MM.1S (cell line): ENCODE results near the gene NRG2.

ENCODE experiments used
- DNase-seq: peaks from one replicate; pipeline ENCODE4 v3.0.0-alpha.2; 2015
- H2AFZ ChIP-seq: fragments of 300-600 bp; sonication (generic); 2 replicates; pipeline ENCODE4 v1.6.0; 2016; ENCODE audit warnings: antibody characterized with exemption, low read length
- H3F3A ChIP-seq: fragments of 300-600 bp; sonication (generic); 2 replicates; pipeline ENCODE4 v1.6.1; 2016; ENCODE audit warnings: mild to moderate bottlenecking, antibody characterized with exemption, low read length, moderate library complexity, mixed read lengths; ENCODE audit not compliant: insufficient read depth
- H3K27ac ChIP-seq: fragments of 300-600 bp; sonication (generic); 2 replicates; pipeline ENCODE4 v1.5.1; 2016; ENCODE audit warnings: mild to moderate bottlenecking, low read length
- H3K27me3 ChIP-seq: fragments of 300-600 bp; sonication (generic); replicated peaks from 2 replicates; pipeline ENCODE4 v1.6.0; 2016; ENCODE audit warnings: low read length; ENCODE audit not compliant: insufficient read depth
- H3K36me3 ChIP-seq: fragments of 300-600 bp; sonication (generic); replicated peaks from 2 replicates; pipeline ENCODE4 v1.6.1; 2016; ENCODE audit warnings: mild to moderate bottlenecking, low read length, mixed read lengths; ENCODE audit not compliant: insufficient read depth
- H3K4me1 ChIP-seq: fragments of 300-600 bp; sonication (generic); 2 replicates; pipeline ENCODE4 v1.6.1; 2016; ENCODE audit warnings: low read length, mixed read lengths
- H3K4me2 ChIP-seq: fragments of 300-600 bp; sonication (generic); 2 replicates; pipeline ENCODE4 v1.6.0; 2016; ENCODE audit warnings: low read depth, low read length
- H3K4me3 ChIP-seq: fragments of 300-600 bp; sonication (generic); 2 replicates; pipeline ENCODE4 v1.5.1; 2016; ENCODE audit warnings: low read length, mixed read lengths
- H3K79me2 ChIP-seq: fragments of 300-600 bp; sonication (generic); 2 replicates; pipeline ENCODE4 v1.6.1; 2016; ENCODE audit warnings: mixed run types, low read length, mixed read lengths
- H3K9ac ChIP-seq: fragments of 300-600 bp; sonication (generic); 2 replicates; pipeline ENCODE4 v1.6.1; 2016; ENCODE audit warnings: low read length, mixed read lengths
- H3K9me2 ChIP-seq: fragments of 300-600 bp; sonication (generic); replicated peaks from 2 replicates; pipeline ENCODE4 v1.6.1; 2016; ENCODE audit warnings: mild to moderate bottlenecking, low read length, mixed read lengths; ENCODE audit not compliant: insufficient read depth
- H3K9me3 ChIP-seq: fragments of 300-600 bp; sonication (generic); replicated peaks from 2 replicates; pipeline ENCODE4 v1.6.1; 2016; ENCODE audit warnings: mild to moderate bottlenecking, low read length, mixed read lengths; ENCODE audit not compliant: insufficient read depth
- H4K20me1 ChIP-seq: fragments of 300-600 bp; sonication (generic); 2 replicates; pipeline ENCODE4 v1.6.1; 2016; ENCODE audit warnings: mild to moderate bottlenecking, low read length, moderate library complexity, mixed read lengths; ENCODE audit not compliant: insufficient read depth
- EZH2 ChIP-seq: fragments of 300-600 bp; sonication (generic); optimal IDR thresholded peaks from 2 replicates; pipeline ENCODE3; 2017; ENCODE audit warnings: low read depth, mild to moderate bottlenecking, antibody characterized with exemption, low read length, mixed read lengths
- EZH2phosphoT487 ChIP-seq: fragments of 300-600 bp; sonication (generic); IDR thresholded peaks from 2 replicates; pipeline ENCODE4 v1.6.1; 2018; ENCODE audit warnings: antibody characterized with exemption, low read length
- TF ChIP-seq, protein P1 (sequence below): fragments of 300-600 bp; sonication (generic); IDR thresholded peaks from 2 replicates; pipeline ENCODE4 v1.5.1; 2016; ENCODE audit warnings: antibody characterized with exemption, low read length, mixed read lengths

NRG2 gene

DNA sequence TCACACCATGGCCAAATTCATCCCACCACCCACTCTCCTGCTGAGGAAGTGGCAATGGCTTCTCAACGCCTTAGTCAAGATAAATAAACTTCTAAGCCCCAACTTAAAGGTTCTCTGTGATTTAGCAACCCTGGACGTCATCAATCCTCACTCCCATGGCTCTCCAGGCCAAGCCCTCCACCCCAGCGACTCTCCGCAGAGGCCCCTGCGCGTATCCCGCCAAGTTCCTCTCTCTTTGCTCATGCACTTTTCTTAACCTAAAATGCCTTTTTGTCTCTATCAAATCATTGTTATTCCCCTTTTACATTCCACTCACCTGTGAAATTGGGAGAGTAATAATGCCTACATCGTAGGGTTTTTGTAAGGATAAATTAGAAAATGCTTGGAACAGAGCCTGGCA, 88.6 kb downstream of the NRG2 start:
- Histone ChIP-seq H3K4me2 (no peak overlapping the region), H2AFZ (no peak overlapping the region), H3F3A (no peaks in the 10 kb centered on the region), H3K4me1 (no peaks in the 10 kb centered on the region), H3K9ac (no peak overlapping the region), H3K9me3 (no peaks in the 10 kb centered on the region), H3K79me2 (no peaks in the 10 kb centered on the region), H3K9me2 (no peaks in the 10 kb centered on the region), H3K27ac (no peak overlapping the region), H3K4me3 (no peak overlapping the region), H3K36me3 (no peaks in the 10 kb centered on the region), H4K20me1 (no peaks in the 10 kb centered on the region), H3K27me3 (no peaks in the 10 kb centered on the region)
- TF ChIP-seq EZH2 (no peak), EZH2phosphoT487 (no peak)
- TF ChIP-seq, protein P1, sequence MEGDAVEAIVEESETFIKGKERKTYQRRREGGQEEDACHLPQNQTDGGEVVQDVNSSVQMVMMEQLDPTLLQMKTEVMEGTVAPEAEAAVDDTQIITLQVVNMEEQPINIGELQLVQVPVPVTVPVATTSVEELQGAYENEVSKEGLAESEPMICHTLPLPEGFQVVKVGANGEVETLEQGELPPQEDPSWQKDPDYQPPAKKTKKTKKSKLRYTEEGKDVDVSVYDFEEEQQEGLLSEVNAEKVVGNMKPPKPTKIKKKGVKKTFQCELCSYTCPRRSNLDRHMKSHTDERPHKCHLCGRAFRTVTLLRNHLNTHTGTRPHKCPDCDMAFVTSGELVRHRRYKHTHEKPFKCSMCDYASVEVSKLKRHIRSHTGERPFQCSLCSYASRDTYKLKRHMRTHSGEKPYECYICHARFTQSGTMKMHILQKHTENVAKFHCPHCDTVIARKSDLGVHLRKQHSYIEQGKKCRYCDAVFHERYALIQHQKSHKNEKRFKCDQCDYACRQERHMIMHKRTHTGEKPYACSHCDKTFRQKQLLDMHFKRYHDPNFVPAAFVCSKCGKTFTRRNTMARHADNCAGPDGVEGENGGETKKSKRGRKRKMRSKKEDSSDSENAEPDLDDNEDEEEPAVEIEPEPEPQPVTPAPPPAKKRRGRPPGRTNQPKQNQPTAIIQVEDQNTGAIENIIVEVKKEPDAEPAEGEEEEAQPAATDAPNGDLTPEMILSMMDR = no peak
- DNase-seq = no peak

DNA sequence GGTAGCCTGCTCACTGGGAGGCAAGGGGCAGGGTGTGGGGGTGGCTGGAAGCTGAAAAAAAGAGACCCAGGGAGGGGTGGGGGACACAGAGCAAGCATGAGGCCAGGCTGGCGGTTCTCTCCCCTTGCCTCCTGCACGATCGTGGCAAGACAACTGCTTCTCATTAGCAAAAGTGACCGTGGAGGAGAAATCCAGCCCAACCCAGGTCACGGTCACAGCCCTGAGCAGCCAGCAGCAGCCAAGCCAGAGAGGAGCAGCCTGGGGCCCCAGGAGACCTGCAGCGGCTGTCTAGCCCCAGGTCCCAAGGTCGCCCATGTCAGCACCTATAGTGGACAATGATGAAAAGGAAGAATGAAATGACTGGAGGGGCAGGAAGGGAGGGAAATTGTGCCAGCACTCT, 89.1 kb downstream of the NRG2 start:
- Histone ChIP-seq H3K36me3 (no peaks in the 10 kb centered on the region), H3K4me1 (no peaks in the 10 kb centered on the region), H4K20me1 (no peaks in the 10 kb centered on the region), H3K9me3 (no peaks in the 10 kb centered on the region), H3K79me2 (no peaks in the 10 kb centered on the region), H3K4me3 (no peak overlapping the region), H3K27ac (no peak overlapping the region), H3K4me2 (no peak overlapping the region), H2AFZ (no peak overlapping the region), H3K27me3 (no peaks in the 10 kb centered on the region), H3K9me2 (no peaks in the 10 kb centered on the region), H3K9ac (no peak overlapping the region), H3F3A (no peaks in the 10 kb centered on the region)
- no peak for TF ChIP-seq EZH2
- TF ChIP-seq, protein P1 = no peak
- DNase-seq = no peak

DNA sequence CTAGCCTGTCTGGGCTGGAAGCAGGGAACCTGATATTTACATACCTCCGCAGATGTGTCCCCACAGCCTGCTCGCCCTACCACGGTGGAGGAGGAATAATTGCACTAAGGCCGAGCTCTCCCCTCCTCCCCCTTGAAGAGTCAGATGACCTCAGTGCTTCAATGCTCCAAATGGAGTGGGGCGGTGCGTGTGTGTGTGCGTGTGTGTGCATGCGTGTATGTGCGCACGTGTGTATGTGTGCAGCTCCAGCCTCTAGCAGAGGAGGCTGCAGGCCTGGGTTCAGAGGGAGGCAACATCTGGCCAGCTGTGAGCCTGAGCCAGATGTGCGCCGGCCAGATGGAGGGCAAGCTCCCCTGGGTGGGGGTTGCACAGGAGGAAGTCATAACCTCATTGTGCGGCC, 90.5 kb downstream of the NRG2 start:
- Histone ChIP-seq H3K9ac (no peak overlapping the region), H3F3A (no peaks in the 10 kb centered on the region), H3K4me3 (no peak overlapping the region), H4K20me1 (no peaks in the 10 kb centered on the region), H3K27me3 (no peaks in the 10 kb centered on the region), H3K36me3 (no peaks in the 10 kb centered on the region), H3K4me2 (no peak overlapping the region), H3K79me2 (no peaks in the 10 kb centered on the region), H3K9me2 (no peaks in the 10 kb centered on the region), H3K9me3 (no peaks in the 10 kb centered on the region), H3K4me1 (no peaks in the 10 kb centered on the region), H3K27ac (no peak overlapping the region), H2AFZ (no peak overlapping the region)
- no peak for DNase-seq
- TF ChIP-seq, protein P1 = no peak
- TF ChIP-seq EZH2 = no peak
- no peak for TF ChIP-seq EZH2phosphoT487

DNA sequence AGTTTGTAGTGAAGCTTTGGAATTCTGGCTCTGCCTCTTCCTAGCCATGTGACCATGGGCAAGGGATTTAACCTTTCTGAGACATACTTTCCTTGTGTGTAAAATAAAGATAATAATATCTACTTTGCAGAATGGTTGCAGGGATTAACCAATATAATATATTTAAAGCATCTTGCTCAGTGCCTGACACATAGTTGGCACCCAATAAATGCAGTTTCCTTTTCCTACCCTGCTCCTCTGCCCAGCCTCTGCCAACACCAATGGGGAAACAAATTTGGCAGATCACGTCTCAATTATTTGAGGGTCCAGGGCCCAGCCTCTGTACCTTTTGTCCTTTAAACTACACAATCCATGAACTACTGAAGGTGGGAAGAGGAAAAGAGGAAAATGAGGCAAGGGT, 91.1 kb downstream of the NRG2 start:
- no peaks in the 10 kb centered on the region for H3K36me3 ChIP-seq
- H3K9ac ChIP-seq = no peak overlapping the region

More for the DNA sequence above, 91.1 kb downstream of the NRG2 start:
- Histone ChIP-seq H2AFZ (no peak overlapping the region), H4K20me1 (no peaks in the 10 kb centered on the region), H3K27me3 (no peaks in the 10 kb centered on the region), H3K79me2 (no peaks in the 10 kb centered on the region), H3K4me1 (no peaks in the 10 kb centered on the region), H3K4me2 (no peak overlapping the region), H3K27ac (no peak overlapping the region), H3F3A (no peaks in the 10 kb centered on the region), H3K4me3 (no peak overlapping the region), H3K9me3 (no peaks in the 10 kb centered on the region), H3K9me2 (no peaks in the 10 kb centered on the region)
- TF ChIP-seq EZH2 (no peak), EZH2phosphoT487 (no peak)
- TF ChIP-seq, protein P1 = no peak
- no peak for DNase-seq
